Measurements from ENCODE around the gene DNAH17. TPM values are rescaled to one million over a fixed set of nuclear protein-coding genes. Genes with fewer than 3 reads are reported as not detected.

Gene DNAH17
- total and polyA plus RNA-seq, 2 donors (not counting 3 experiments of a cell fraction or from before 2014, with no cell fraction given) = not detected

DNA sequence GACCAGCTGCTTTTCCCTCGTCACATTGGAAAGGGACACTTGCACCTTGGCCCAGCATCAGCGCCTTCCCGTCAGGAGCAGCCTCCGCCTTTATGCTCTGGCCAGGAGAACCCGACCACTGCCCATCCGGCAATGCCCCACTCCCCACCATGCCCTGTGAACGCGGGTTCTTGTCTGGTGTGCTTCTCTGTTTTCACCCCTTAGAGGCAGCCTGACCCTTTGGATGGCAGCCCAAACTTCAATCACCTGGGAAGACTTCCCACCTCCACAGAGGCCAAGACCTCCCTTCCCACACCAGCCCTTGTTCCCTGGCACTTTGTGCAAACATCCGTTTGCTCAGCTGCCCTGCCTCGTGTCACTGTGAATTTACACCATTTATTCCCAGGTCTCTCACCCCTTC lies 87.0 kb downstream of the DNAH17 start:
- TF ChIP-seq POLR2A (IDR thresholded peaks at IDR 0.05; ENCODE audit: low read depth, low read length) = no peak
- no peak for TF ChIP-seq FOS (IDR thresholded peaks at IDR 0.05; ENCODE audit: borderline replicate concordance, insufficient read depth, low read length)
- TF ChIP-seq, protein P1, sequence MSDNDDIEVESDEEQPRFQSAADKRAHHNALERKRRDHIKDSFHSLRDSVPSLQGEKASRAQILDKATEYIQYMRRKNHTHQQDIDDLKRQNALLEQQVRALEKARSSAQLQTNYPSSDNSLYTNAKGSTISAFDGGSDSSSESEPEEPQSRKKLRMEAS (IDR thresholded peaks at IDR 0.05; ENCODE audit: insufficient read depth, insufficient read length) = no peak
- TF ChIP-seq JUN (IDR thresholded peaks at IDR 0.05; ENCODE audit: borderline replicate concordance, insufficient read depth, insufficient read length, low read depth) = no peak
- TF ChIP-seq MYC (IDR thresholded peaks at IDR 0.05; ENCODE audit: low read depth, low read length) = no peak
- TF ChIP-seq EZH2 (IDR thresholded peaks at IDR 0.05; ENCODE audit: borderline replicate concordance, low read depth, low read length, severe bottlenecking) = no peak
- TF ChIP-seq GATA2 (IDR thresholded peaks at IDR 0.05; ENCODE audit: insufficient read depth, insufficient read length, low read depth, low read length) = no peak
- TF ChIP-seq, protein P2, sequence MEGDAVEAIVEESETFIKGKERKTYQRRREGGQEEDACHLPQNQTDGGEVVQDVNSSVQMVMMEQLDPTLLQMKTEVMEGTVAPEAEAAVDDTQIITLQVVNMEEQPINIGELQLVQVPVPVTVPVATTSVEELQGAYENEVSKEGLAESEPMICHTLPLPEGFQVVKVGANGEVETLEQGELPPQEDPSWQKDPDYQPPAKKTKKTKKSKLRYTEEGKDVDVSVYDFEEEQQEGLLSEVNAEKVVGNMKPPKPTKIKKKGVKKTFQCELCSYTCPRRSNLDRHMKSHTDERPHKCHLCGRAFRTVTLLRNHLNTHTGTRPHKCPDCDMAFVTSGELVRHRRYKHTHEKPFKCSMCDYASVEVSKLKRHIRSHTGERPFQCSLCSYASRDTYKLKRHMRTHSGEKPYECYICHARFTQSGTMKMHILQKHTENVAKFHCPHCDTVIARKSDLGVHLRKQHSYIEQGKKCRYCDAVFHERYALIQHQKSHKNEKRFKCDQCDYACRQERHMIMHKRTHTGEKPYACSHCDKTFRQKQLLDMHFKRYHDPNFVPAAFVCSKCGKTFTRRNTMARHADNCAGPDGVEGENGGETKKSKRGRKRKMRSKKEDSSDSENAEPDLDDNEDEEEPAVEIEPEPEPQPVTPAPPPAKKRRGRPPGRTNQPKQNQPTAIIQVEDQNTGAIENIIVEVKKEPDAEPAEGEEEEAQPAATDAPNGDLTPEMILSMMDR (IDR thresholded peaks at IDR 0.05; ENCODE audit: extremely low read depth in 1 of 2, insufficient read depth in 1 of 2, low read depth in 1 of 2, low read length in 2 of 2) = no peak
- no peak for TF ChIP-seq POLR2AphosphoS5 (IDR thresholded peaks at IDR 0.05; ENCODE audit: insufficient read depth, low read depth, low read length)
- H3K9me1 ChIP-seq (replicated peaks; ENCODE audit: control insufficient read depth, extremely low read depth, insufficient read depth, low read length) = no peaks in the 10 kb centered on the region
- dilution Hi-C loops (cut with MboI; ENCODE audit: extremely low pct_ligation_motif_present, low sequenced_read_pairs) = loop anchor here (25.0 kb wide), 1 partner anchor 147 kb away; no protein-coding TSS in a partner anchor
- no peak overlapping the region for H3K4me3 ChIP-seq (replicated peaks in 1 of 3; ENCODE audit: insufficient read depth in 1 of 3, low read depth in 1 of 3, low read length in 3 of 3)
- H3K4me2 ChIP-seq (ENCODE audit: insufficient read depth, low read length) = no peak overlapping the region
- intact Hi-C loops (cut with micrococcal nuclease) = no loop called here
- no peaks in the 10 kb centered on the region for H4K20me1 ChIP-seq (replicated peaks; ENCODE audit: control insufficient read depth, extremely low read depth, insufficient read depth, low read length)
- no TSS peak for BruUV-seq (replicated peaks)
- no peak overlapping the region for H3K9ac ChIP-seq (replicated peaks; ENCODE audit: extremely low read depth, insufficient read depth, low read length)
- no peaks in the 10 kb centered on the region for H3K4me1 ChIP-seq (ENCODE audit: control insufficient read depth, extremely low read depth, insufficient read depth, low read length)
- ChIA-PET POLR2A (no interaction called here), CTCF (no interaction called here)
- no peak for DNase-seq (ENCODE audit: low read depth, low spot score)
- no peaks in the 10 kb centered on the region for H3K9me3 ChIP-seq (replicated peaks; ENCODE audit: control insufficient read depth, insufficient read depth, low read length)
- H2AFZ ChIP-seq (ENCODE audit: low read depth, low read length) = no peak overlapping the region
- no peaks in the 10 kb centered on the region for H3K36me3 ChIP-seq (ENCODE audit: control insufficient read depth in 2 of 2, extremely low read depth in 1 of 2, insufficient read depth in 2 of 2, low read length in 2 of 2)
- no peaks in the 10 kb centered on the region for H3K27me3 ChIP-seq (ENCODE audit: control insufficient read depth in 2 of 2, insufficient read depth in 2 of 2, low read length in 2 of 2)
- FAIRE-seq = no peak
- H3K27ac ChIP-seq (ENCODE audit: insufficient read depth, low read depth, low read length) = no peak overlapping the region
- no peaks in the 10 kb centered on the region for H3K79me2 ChIP-seq (ENCODE audit: control insufficient read depth, insufficient read depth, low read length)

Measured in endothelial cell of umbilical vein (primary cell).